ENCODE results near the gene ZNF202.
"Not testable (repeated sequence)": the region's sequence is repeated elsewhere in the genome, so short reads cannot be mapped to it uniquely, and the experiment has no call there.

ZNF202 gene

DNA sequence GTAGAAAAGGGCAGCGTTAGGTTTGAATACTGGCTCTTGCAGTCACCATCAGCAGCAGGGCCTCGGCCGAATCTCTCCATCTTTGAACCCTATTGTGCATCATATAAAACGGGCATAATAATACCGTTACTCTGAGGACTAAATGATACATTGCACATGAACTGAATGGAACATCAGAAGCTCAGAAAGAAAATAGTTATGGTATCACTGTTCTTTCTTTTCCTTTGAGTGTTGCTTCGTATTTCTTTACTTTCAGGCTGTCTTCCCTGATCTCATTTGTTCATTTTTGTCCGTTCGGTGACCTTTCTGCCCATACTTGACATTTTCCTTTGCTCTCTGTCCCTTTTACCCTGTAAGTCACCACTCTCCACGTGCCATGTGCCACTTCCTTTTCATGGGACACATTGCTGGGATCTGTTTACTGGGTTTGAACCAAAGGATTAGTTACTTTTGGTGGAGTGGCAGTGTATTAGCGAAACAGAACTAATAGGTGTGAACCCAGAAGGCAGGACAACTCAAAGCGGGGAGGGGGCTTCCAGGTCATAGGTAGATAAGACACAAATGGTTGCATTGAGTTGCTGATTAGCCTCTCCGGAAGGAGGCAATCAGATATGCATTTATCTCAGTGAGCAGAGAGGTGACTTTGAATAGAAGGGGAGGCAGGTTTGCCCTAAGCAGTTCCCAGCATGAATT lies 717 bp upstream of the ZNF202 start:
- no peak for DNase-seq (ENCODE audit: low read depth)

- DNase-seq (ENCODE audit: low read depth): no peak
These were observed 687 bp downstream of the ZNF202 start for GRCh38 chr11:123740787-123741158.

DNA sequence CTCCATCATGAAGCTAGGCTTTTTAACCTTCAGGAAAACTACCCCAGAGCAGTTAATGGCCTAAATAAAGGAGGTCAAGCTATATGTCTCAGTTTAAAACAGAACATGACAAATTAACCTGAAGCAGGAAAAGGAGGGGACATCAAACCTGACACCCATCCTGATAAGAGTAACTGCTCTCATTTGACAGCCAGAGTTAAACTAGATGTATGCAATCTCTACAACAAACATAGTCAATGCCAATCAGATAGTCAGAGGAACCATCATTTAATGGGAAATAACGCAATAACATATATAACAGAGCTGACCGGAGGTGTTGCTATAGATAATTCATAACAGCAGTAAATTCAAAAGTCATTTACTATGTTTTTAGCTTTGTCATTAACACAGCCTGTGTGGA lies 3.1 kb downstream of the ZNF202 start:
- no peak for DNase-seq (ENCODE audit: low read depth)

GRCh38 chr11:123736769-123737168 lies 4.7 kb downstream of the ZNF202 start:
- no peak for DNase-seq (ENCODE audit: low read depth)

DNA sequence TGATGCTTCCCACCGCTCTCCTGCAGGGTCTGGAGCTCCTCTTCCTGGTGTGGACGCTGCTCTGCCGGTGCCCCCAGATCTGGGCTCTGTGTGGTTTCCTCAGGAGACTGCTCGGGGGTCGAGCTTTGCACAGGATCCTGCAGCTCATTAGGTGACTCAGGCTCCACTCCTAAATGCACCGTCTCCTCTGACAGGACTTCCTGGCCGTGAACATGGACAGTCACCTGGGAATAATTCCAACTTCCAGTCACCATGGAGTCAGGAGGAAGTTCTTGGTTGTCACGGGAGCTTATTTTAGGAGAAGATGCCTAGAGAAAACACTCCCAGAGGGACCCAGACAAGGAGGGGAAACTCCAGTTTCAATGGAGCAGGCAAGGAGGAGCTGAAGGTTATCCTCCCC lies 11.9 kb downstream of the ZNF202 start:
- no peak for DNase-seq (ENCODE audit: low read depth)

DNA sequence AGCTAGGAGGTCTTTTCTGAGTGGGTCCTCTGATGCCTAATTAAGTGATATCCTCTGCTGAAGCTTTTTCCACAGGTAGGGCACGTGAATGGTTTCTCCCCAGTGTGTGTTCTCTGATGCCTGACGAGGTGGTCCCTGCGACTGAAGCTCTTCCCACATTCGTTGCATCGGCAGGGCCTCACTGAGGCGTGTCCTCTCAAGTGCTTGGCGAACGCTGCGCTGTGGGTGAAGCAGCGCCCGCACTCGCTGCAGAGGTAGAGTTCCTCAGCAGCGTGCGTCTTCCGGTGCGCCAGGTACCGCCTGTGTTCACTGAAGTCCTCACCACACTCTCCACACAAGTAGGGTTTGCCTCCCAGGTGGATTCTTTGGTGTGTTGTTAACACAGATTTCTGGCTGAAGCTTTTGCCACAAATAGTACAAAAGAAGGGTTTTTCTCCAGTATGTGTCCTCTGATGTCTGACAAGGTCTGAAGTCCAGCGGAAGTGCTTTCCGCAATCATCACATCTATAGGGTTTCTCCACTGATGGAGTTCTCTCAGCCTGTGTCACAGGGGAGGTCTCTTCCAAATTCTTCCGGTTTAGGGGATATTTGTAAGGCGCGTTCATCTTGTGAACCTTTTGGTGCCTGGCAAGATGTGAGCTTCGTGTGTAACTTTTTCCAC lies 15.3 kb downstream of the ZNF202 start:
- no peak for DNase-seq (ENCODE audit: low read depth)

- no peak for DNase-seq (ENCODE audit: low read depth)
These were observed 22.0 kb downstream of the ZNF202 start for GRCh38 chr11:123719452-123719851.

DNA sequence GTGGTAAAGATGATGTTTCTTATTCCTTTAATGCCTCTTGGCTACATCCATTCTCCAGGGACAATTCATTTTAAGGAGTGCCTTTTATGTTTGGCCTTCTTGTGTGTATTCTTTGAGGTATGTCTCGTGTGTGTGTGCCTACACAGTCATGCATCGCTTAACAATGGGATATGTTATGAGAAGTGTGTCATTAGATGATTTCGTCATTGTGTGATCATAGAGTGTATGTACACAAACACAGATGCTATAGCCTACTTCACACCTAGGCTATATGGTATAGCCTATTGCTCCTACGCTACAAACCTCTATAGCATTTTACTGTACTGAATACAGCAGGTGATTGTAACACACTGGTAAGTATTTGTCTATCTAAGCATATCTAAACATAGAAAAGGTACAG lies 23.0 kb downstream of the ZNF202 start:
- no peak for DNase-seq (ENCODE audit: low read depth)

- DNase-seq (ENCODE audit: low read depth): no peak
These were observed 23.4 kb downstream of the ZNF202 start for GRCh38 chr11:123718063-123718462.

DNA sequence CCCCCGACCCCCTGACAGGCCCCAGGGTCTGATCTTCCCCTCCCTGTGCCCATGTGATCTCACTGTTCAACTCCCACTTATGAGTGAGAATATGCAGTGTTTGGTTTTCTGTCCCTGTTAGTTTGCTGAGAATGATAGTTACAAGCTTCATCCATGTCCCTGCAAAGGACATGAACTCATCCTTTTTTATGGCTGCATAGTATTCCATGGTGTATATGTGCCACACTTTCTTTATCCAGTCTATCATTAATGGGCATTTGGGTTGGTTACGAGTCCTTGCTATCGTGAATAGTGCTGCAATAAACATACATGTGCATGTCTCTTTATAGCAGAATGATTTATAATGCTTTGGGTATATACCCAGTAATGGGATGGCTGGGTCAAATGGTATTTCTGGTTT lies 28.8 kb downstream of the ZNF202 start:
- DNase-seq (ENCODE audit: low read depth): not testable (repeated sequence)

GRCh38 chr11:123707606-123708205 lies 33.8 kb downstream of the ZNF202 start:
- DNase-seq (ENCODE audit: low read depth): peak; percentile 35

DNA sequence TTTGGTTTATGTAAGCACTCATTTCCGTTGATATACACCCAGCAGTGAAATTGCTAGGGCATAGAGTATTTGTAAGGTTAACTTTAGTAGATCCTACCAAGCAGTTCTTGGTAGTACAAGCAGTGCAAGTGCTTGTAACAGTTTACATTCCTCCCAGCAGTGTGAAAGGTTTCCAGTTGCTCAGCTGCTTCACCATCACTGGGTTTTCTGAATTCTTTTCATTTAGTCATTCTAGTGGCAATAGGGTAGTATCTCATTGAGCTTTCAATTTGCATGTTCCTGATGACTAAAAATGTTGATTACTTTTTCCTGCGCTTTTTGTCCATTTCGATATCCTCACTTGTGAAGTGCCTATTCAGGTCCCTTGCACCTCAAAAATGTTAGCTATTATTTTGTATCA lies 34.3 kb downstream of the ZNF202 start:
- no peak for DNase-seq (ENCODE audit: low read depth)

DNA sequence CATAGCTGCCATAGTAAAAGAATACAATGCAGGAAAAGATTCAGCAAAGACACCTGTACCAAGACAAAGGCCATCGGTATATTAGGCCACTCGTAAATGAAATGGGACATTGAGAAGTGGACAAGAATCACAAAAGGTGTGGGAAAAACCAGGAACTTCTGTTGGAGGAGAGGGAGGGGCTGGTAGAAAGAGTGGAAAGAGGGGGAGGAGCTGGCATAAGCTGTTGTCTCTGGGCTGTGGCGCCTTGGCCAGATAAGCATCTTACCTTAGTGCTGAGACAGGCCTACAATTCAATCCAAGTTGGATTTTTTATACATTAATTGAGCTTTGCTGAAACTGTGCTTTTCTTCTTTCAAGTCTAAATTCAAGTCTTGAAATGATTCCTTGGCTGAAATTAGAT lies 37.1 kb downstream of the ZNF202 start:
- no peak for DNase-seq (ENCODE audit: low read depth)

GRCh38 chr11:123702696-123703095 lies 38.8 kb downstream of the ZNF202 start:
- no peak for DNase-seq (ENCODE audit: low read depth)

DNA sequence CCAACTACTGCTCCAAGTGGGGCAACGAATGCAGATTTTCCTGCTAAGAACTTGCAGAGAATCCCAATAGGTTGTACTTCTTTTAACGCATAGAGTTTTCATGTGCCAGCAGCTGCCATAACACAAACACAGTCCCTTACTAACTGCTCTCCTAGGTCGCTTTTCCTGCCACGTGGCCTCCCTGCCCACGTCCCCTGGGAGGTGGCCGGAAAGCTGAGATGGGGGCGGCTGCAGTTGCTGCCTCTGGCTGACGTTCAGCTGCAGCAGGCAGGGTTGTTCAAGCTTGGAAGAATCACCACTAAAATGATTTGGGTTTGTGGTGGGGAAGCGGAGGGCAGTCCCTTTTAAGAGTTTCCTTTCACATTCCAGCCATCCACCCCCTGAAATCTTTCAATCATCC lies 39.3 kb downstream of the ZNF202 start:
- DNase-seq (ENCODE audit: low read depth): no peak

GRCh38 chr11:123700772-123701171 lies 40.7 kb downstream of the ZNF202 start:
- no peak for DNase-seq (ENCODE audit: low read depth)

DNA sequence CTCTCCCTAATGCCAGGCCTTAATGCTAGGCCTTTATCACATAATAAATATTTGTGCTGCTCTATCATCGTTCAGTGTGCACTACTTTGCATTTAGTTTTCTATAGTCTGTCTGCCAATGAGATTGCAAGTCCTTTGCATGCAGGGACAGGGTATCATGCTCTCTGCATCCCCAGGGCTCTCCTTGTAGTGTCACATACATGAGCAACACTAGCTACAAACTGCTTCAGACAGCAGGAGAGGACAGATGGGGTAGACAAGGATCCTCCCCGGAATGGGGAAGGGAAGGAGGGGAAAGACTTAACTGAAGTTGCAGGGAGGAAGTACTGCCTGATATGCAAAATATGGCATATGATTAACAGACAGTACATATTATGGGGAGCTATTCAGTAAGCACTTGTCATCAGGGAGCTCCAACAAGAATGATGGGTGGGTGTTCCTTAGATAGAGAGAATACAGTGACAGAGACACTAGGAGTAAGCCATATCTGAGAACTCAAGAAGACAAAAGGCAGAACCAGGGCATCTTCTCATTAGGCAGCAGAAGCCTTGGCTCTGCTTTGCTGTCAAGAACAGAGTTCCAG lies 42.8 kb downstream of the ZNF202 start:
- DNase-seq (ENCODE audit: low read depth): no peak

DNA sequence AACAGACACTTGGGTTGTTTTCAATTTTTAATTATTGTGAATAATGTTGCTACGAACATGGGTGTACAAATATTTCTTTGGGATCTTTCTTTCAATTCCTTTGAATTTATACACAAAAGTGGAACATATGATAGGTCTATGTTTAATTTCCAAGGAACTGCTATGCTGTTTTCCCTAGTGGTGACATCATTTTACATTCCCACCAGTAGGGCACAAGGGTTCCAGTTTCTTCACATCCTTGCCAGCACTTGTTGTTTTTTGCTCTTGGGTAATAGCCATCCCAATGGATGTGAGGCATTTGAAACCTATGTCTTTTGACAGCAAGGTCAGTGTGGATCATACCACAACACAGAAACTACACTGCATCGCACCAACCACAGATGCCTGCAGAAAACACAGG lies 45.3 kb downstream of the ZNF202 start:
- no peak for DNase-seq (ENCODE audit: low read depth)

- no peak for DNase-seq (ENCODE audit: low read depth)
These were observed 46.2 kb downstream of the ZNF202 start for GRCh38 chr11:123695231-123695630.

DNA sequence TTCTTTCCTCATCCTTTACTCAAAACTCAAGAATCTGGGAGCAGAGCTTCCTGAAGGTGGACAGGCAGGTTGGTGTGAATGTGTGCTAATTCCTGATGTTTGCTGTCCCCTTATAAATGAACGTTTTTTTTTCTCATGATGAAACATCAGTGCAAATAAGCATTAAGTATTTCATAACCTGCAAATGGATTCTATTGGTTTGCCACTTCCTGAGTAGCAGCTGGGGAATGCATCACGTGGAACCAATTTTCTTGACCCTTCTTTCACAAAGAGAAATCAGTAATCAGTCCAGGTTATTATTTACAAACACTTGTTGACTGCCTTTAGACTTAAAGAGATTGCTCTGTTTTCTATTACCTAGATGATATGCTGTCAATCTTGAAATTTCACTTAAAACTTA lies 46.9 kb downstream of the ZNF202 start:
- DNase-seq (ENCODE audit: low read depth): no peak

GRCh38 chr11:123692961-123693360 lies 48.5 kb downstream of the ZNF202 start:
- no peak for DNase-seq (ENCODE audit: low read depth)

DNA sequence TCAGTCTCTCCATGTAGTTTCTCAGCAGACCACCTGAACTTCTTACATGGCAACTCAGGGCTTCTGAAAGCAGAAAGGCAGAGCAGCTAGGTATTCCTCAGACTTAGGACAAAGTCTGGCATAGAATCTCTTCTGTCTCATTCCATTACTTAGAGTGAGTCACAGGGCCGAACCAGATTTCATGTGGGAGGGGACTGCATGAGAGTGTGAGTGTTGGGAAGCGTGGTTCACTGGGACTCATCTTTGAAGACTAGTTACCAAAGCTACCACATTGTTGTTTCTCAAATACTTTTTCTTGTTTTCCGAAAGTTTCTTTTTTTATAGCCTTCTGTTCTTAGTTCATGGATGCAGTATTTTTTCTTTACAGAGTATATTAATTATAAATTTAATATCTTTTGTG lies 51.0 kb downstream of the ZNF202 start:
- no peak for DNase-seq (ENCODE audit: low read depth)

- DNase-seq (ENCODE audit: low read depth): no peak
These were observed 56.9 kb downstream of the ZNF202 start for GRCh38 chr11:123684601-123685000.
